ENCODE results near the gene SCYGR5.
"Not testable (repeated sequence)": the region's sequence is repeated elsewhere in the genome, so short reads cannot be mapped to it uniquely, and the experiment has no call there.

The SCYGR5 gene, protein sequence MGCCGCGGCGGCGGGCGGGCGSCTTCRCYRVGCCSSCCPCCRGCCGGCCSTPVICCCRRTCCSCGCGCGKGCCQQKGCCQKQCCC
- total RNA-seq, result 0 reads per million in 3 experiments

DNA sequence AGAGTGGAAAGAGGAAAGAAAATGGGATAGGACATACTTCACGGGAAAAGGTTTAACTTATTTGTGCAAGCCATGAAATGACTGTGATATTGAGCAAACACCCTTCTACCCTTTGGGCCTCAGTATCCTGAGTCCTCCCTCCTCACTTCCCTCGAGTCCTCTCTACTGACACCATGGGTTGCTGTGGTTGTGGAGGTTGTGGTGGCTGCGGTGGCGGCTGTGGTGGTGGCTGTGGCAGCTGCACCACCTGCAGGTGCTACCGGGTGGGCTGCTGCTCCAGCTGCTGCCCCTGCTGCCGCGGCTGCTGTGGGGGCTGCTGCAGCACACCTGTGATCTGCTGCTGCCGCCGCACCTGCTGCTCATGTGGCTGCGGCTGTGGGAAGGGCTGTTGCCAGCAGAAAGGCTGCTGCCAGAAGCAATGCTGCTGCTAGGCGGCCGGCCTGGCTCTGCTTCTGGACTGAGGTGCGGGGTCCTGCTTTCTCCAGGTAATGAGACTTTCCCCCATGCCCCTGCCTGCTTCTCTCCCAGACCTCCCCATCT, at the start of gene SCYGR5:
TSS of gene SCYGR5 (plus strand) at position 174 of the 540 bp plus-strand sequence. CDS start at position 174, 0 bp downstream.
- DNase-seq, result not testable (repeated sequence)

DNA sequence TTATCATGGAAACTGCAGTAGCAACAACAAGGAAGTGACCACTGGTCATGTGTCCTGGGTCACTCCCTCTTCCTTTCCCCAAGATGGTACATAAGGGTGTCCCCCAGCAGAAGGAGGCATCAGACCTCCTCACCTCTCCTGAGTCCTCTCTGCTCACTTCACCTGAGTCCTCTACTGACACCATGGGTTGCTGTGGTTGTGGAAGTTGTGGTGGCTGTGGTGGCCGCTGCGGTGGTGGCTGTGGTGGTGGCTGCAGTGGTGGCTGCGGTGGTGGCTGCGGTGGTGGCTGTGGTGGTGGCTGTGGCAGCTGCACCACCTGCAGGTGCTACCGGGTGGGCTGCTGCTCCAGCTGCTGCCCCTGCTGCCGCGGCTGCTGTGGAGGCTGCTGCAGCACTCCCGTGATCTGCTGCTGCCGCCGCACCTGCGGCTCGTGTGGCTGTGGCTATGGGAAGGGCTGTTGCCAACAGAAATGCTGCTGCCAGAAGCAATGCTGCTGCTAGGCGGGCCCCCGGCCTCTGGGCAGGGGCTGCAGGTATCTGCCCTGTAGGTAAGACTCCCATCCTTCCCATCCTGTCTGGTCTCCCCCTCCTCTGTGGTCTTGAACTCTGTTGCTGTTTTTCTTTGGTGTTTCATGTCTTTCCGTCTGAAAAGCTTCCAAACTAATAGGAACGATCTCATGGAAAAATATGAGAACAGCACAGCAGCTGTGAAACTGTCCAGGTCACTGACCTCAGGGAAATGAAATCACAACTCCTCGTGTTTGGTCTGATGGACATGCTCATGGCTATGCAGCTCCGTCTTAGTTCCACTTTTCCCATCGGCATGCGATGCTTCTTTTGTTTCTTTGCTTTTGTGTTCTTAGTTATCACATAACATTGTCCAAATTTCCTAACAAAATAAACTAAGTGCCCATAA, 49.0 kb upstream of the SCYGR5 start, which contains the start of gene SCYGR4:
TSS of gene SCYGR4 (plus strand) at position 183 of the 915 bp plus-strand sequence. CDS start at position 183, 0 bp downstream.
- DNase-seq, result no peak

DNA sequence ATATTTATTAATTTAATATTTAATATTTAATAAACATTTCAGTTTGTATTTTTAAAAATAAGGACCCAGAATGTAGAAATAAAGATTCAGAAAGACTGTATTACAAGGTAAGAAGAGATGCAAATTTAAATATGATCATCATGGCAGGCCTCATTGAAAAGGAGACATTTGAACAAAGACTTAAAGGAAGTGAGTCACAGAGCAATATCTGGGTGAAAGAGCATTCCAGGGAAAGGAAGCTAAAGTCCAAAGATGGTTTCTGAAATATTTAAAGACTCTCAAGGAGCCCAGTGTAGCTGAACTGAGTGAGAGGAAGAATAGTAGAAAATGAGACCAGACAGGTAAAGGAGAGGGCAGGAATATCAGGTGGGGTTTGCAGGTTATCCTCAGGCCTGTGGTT, 43.4 kb upstream of the SCYGR5 start:
- no peak for DNase-seq

DNA sequence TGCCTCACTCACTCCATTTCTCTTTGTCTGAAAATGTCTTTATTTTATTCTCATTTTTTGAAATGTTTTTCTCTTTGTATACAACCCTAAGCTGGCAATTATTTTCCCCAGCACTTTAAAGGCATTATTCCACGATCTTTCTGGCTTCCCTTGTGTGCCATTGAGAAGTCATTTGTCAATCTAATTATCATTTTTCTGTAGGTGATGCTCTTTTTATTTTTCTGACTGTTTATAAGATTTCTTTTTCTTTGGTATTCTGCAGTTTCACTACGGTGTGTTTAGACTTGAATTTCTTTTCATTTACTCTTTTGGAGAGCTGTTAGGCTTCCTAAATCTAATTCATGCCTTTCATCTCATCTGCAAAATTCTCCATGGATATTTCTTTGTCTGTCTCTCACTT, 41.2 kb upstream of the SCYGR5 start:
- no peak for DNase-seq

DNA sequence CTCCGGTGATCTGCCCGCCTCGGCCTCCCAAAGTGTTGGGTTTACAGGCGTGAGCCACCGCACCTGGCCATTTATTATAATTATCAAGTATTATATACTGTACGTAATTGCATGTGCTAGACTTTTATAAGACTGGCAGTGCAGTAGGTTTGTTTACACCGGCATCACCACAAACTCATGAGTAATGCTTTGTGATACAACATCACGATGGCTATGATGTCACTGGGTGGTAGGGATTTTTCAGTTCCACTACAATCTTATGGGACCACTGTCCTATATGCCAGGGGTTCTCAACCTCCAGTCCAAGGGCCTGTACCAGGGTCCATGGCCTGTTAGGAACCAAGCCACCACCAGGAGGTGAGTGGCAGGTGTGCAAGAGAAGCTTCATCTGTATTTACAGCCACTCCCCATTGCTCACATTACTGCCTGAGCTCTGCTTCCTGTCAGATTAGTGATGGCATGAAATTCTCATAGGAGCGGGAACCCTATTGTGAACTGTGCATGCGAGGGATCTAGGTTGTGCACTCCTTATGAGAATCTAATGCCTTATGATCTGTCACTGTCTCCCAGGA, 39.9 kb upstream of the SCYGR5 start:
- DNase-seq, result no peak

DNA sequence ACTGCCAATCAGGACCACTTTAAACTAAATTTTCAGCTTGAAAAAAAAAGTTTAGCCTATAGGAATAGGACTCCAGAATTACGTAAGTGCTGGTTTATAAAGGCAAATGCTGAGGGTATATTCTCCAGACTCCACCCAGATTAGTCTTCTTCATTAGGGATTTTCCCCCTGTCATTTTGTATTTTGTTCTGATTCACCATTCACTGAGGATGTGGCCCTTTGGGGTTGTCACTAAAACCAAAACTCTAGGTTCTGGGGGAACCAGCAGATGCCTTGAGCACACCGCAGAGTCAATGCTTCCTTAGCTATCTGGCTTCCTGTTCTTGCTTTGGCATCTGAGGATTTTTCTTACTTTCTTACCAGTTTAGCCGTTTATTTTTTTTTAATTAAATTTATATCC, 38.8 kb upstream of the SCYGR5 start:
- no peak for DNase-seq

DNA sequence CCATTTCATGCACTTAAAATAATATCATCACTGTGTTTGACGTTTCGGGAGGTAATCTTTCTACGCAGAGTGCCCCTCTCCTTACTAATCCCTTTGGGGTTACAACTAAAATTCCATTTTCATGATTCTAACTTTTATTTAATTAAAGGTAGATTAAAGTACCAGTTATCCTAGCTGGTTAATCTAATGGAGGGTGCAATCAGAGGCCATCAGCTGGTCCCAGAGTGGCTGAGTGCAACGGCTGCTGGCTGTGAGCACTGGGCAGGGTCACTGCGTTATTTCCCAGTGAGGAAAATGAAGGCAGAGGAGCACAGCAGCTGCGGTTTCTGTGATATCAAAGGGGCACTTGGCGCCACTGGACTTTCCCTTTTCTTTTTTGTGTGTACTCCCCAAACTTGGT, 37.2 kb upstream of the SCYGR5 start:
- no peak for DNase-seq

DNA sequence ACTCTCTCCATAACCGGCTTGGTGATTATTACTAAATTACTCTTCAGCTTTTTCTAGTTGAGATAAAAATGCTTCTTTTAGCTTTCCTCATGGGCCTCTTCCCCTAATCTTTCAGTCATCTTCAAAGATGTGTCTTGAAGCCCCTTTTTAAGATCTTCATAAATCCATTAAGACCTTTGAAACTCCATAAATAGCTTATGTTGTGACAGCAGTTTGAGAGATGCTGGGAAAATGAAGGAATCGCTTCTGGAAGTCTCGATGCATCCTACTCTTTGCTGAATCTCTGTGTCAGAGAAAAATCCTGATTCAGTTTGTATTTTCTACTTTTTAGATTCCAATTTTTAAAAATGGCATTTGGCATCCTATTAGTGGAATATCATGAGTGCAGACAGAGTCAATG, 36.3 kb upstream of the SCYGR5 start:
- DNase-seq, result no peak

DNA sequence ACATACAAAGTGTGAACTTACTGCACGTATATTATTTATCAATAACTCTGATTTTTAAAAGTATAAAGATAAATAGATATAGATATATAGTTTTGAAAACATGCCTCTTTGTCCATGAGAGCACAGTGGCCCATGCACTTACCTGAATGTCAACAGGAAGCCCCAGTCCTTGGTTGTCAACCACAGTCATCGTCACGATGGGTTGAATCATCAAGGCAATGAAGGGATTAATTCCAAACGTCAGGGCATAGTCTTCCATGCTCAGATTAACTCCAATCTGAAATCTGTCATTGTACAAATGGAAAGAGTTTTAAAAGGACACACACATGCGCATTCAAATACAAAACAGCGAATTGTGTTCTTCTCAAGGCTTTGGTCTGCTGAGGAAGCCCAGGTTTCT, 33.8 kb upstream of the SCYGR5 start:
- DNase-seq, result no peak

DNA sequence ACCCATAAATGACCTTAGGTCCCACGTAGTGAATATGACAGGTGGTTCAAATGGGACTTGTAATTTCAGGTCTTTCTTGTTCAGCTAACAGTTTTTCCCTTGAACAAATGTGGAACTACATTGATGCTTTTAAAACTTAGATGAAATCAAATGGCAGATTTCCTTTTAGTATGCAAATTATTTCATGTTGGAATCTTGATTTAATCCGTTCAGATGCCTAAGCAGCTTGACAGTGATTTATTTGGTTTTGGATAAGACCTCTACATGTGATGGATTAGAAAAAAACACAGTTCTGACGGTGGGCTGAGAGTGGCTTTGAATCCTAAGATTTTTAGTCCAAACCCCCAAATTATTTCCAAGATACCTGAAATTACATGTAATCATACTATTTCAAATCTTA, 32.4 kb upstream of the SCYGR5 start:
- DNase-seq, result no peak

DNA sequence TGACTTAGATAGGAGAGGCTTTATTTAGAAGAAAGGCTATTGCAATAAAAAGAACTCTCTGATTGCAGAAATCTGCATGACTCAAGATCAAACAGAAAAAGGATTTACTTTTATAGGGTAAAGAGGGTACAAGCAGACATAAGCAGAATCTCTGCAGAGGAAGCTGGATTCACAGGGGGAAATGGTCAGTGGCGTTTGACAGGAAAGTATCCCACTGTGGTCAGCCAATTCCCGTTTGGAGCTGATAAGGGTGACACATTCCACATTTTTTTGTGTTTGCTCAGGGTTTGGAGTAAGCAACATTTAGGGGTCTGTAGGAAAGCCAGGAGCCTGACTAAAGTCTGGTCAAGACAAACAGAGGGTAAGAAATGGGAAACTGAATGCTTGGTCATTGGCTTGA, 23.9 kb upstream of the SCYGR5 start:
- DNase-seq, result no peak

DNA sequence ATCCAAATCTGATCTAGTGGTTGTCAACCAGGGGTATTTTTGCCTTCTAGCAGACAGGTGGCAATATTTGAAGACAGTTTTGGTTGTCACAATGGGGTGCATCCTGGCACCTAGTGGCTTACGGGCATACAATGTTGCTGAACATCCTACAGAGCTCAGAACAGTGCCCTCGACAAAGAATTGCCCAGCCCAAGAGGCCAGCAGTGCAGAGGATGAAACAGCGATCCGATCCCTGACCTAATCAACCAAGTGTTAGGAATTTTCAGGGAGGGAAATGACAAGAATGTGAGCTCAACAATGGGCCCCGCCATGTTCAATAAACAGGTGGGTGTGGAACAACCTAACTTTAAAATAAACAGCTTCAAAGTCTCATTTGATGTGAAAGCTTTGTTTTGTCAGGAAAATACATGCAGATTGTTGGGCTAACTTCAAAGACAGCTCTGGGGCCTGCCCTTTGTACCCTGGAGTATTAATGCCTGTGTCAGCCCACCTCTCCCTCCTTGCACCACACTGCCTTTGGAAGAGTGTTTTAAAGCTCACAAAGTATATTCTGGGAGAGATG, 22.5 kb upstream of the SCYGR5 start:
- DNase-seq, result no peak

DNA sequence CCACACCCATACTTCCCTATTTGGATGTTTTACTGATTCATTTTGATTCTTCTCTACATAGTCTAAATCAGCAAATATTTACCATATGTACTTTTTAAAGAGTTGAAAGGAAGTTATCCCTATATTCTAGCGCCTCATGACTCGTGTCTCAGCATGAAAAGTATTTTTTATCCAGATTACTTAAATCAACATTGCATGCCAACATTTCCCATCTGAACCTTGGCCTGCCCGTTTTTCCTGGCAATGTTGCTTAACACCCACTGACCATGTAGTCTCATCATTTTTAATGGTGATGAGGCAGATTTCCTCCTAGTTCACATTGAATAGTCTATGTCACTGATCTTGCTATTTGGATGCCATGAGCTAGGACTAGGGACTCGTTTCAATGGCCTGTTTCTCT, 13.2 kb upstream of the SCYGR5 start:
- no peak for DNase-seq

DNA sequence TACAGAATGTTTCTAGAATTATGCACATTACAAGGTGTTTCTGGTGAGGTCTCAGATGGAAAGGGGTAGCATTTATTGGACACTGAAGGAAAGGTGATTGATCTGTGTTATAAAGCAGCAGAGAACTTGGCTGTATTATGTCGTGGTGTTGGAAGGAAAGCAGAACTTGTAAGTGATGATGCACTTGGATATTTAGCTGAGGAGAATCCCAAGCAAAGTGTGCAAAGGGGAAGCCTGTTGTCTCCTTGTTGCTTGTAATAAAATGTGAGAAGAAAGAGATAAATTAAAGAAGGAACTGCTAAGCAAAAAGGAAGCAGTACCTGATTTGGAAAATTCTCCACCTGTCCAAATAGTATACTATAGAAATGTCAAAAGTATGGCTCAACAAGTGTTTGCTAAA, 12.2 kb upstream of the SCYGR5 start:
- no peak for DNase-seq

DNA sequence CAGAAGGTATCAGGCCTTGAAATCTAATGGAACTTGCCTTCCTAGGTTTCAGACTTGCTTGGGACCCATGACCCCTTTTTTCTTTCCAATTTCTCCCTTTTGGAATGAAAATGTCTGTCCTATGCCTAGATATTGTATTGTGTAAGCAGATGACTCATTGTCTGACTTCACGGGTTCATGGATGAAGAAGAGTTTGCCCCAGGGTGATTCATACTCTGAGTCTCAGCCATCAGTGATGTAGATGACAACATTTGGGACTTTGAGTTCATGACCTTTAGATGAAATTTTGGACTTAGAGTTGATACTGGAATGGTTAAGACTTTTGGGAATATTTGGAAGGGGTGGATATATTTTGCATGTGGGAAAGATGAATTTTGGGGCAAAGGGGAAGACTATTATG, 11.2 kb upstream of the SCYGR5 start:
- no peak for DNase-seq

DNA sequence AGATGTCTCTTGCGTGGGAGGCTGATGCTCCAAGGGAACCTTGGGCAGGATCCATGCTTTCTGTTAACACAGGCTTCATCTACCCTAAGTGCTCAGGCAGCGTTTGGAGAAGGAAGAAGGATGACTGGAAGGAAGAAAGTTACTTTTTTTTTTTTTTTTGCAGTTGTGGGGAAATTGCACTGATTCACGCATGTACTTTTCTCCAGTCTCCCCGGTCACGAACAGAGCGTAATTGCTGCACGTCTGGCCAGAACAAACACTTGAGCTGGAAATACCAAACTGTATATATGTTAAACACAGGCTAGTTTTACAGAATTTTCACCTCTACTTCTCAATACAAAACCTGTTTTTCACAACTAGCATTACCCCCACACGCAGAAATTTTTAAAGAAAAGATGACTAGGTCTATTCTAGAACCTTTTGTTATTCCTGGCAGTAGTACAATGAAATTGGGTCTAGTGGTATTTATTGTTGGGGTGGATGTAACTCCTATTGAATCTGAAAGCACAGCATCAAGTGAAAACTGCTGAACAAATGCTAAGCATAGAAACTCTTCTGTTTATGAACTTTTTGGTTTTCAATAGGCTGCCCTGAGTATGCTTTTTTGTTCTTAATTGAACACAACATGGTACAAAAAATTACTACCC, 9.3 kb upstream of the SCYGR5 start:
- DNase-seq, result no peak

DNA sequence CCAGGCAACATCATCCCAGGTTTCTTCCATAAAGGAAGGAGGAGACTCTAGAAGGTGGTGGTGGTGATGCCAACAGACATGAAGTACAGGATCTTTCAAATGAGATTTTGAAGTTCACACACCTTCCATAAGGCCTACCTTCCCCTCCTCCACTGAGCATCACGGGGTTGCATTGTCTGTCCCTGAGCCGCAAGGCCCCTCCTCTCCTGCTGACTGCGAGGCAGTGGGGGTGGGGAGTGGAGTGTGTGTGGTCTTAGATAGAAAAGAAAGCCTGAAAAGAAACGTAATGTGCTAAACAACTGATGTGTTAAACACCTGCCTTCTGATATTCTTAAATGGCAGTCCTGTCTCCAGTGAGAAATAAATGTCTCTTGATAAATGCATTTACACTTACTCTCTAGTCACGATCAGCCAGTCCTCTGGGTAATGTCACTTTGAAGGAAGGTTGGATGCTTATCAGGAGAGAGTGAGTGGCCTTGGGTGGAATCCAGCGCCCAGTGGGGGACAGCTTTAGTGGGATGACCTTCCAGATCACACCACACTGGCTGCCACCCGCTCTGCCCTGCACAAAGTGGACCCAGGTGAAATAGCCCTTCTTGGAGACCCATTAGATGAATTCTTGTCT, 5.5 kb upstream of the SCYGR5 start:
- DNase-seq, result no peak

DNA sequence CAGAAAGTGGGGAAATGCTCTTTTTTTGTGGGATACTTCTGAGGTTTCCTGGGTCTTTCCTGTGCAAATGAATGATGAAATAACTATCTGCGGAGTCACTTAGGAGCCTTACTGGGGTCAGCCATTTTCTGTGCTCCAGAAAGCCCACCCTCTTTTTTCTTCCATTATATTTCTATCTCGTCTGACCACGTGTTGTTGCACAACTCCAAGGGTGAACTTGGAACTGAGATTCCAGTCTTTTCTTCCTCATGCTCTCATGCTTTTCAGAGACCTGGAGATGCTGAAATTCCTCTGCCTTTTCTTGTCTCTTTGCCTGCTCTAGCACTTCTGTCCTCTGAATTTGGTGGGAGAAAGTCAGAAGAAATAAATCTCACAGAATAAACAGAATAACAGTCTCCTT, 4.8 kb upstream of the SCYGR5 start:
- DNase-seq, result no peak

DNA sequence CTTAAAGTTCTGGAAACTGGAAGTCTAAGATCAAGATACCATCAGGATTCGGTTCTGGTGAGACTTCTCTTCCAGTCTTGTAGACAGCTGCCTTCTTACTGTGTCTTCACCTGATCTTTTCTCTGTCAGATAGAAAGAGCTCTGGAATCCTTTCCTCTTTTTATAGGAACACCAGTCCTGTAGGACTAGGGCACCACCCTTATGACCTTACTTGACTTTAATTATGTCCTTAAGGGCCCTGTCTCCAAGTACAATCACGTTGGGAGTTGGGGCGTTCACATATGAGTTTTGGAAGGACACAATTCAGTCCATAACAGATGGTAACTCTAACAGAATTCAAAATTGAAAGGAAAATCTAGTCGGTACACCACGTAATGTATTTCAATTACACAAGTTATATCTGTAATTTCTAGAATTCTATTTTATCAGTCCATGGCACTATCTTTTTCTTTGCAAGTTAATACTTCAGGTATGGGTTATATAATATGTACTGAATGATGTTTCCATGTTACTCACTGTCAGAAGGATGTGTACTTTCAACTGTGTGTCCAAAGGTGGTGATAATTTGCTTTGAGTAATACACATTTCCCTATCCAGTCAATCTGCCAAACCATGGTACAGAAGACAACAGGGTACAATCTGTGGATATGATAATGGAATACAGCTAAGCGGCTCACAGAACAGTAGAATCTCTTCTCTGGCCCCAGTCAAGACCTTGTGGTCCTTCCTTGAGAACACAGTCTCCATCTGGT, 1.2 kb upstream of the SCYGR5 start:
- DNase-seq, result no peak

DNA sequence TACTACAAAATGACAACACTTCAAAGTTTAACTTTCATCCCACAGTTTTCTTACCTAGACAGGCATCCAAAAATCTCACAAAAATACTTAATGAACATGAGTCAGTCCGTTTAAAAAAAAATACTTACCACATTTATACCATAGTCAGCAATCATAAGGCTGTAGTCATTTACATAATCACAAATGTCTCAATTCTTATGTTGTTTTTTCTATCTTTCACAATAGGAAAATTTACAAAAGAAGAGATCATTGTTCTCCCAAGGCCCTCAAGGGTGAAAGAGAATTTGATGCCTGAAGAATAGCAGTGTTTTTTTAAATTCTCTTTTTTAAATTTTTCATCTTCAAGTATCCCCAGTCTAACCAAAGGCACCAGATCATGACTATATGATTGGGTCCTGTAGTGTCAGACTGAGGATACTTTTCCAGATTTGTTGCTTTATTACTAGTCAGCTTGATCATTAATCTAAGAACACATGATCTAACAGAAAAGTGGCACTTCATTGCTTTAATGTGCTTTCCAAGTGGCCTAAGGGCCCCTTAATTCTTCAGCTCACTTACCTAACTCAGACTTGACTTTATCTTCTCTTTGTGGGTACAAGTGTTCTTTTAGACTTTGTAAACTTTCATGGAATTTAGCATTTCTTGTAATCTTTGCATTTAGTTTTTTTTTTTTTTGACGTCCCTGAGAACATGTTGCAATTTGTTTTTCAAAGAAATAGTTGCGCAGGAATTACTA, 4.7 kb downstream of the SCYGR5 start:
- DNase-seq, result no peak

DNA sequence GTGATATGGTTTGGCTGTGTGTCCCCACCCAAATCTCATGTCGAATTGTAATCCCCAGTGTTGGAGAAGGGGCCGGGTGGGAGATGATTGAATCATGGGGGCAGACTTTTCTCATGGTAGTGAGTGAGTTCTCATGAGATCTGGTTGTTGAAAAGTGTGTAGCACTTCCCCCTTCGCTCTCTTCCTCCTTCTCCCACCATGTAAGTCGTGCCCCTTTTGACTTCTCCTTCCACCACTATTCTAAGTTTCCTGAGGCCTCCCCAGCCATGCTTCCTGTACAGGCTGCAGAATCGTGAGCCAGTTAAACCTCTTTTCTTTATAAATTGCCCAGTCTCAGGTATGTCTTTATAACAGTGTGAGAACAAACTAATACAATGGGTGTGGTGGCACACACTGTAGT, 7.0 kb downstream of the SCYGR5 start:
- not testable (repeated sequence) for DNase-seq

All from central memory CD4-positive, alpha-beta T cell (primary cell).